GM19240 (cell line): ENCODE results near the gene C12orf42.

Source experiments
- DNase-seq: peaks from one replicate; pipeline ENCODE4 v3.0.0; 2011; ENCODE audit warnings: low spot score; ENCODE audit not compliant: insufficient read length

The C12orf42 gene

GRCh38 chr12:103336940-103337339, 158.8 kb downstream of the C12orf42 start:
- no peak for DNase-seq

- no peak for DNase-seq
Measured at GRCh38 chr12:103334466-103334865, 161.3 kb downstream of the C12orf42 start.

- no peak for DNase-seq
Measured at GRCh38 chr12:103333676-103334075, 162.1 kb downstream of the C12orf42 start.

DNA sequence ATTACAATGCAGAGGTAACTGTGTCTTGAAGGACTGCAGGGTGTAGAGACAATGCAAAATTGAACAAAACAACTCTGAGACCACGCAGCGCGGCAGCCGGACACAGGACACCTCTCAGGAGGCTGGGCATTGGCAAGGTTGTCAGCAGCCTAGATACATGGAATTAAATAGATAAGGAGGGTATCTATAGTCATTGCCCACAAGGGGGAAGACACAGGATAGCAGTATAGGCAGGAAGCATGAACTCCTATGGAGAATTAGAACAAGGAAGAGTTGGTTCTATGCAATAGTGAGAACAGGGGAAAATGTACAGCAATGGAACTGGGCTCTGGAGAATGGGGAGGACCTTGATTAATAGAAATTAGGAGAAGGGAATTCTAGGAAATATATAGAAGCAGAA, 164.1 kb downstream of the C12orf42 start:
- DNase-seq, result no peak

- DNase-seq, result no peak
Measured at GRCh38 chr12:103330672-103331071, 165.1 kb downstream of the C12orf42 start.

DNA sequence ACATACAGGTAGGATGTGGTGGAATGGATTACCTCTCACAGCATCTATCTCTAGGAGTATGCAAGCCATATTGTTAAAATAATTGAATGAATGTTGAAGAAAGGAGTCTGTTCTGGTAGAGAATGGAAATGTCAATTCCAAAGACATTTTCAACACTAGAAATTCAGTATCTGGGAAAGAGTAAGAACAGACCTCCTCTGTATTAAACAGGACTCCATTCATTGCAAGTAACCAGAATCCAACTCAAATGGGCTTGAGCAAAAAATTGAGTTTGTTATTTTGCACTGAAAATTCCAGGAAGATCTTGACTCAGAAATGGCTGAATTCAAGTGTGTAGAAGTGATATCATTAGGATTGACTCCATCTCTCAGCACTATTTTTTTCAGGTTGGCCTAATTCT, 168.1 kb downstream of the C12orf42 start:
- DNase-seq, result no peak

DNA sequence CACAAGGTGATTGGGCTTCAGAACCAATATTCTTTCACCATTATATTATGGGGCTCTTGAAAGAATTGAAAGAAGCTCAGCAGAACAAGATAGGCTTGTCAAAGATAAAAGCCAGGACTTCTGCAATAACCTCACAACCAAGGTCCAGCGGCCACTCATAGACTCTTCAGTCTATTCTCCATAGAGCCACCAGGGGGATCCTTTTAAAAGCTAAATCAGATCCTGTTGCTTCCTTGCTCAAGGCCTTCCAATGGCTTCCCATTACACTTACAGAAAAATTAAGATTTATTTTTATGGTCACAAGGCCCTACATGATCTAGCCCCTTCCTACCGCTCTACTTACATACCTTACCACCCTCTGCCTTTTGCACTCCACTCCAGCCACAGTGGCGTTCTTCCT, 169.6 kb downstream of the C12orf42 start:
- no peak for DNase-seq

DNA sequence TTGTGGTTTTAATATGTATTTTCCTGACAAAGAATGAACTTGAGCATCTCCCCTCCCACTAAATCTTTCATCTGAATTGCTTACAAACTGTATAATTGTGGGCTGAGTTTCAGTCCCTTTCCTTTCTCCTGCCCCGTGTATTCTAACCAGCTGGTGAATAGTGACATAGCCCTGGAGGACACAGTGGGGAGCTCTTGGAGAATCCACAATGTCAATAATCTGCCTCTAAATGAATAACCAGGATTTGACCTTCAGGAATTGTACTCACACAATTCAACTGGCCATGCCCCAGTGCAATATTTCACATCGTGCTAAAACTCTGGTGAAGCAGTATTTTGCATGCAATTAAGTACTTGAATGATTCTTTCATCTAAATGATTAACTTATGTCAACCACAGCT, 177.2 kb downstream of the C12orf42 start:
- no peak for DNase-seq

- DNase-seq, result no peak
Measured at GRCh38 chr12:103317220-103317619, 178.5 kb downstream of the C12orf42 start.

GRCh38 chr12:103314786-103315185, 181.0 kb downstream of the C12orf42 start:
- no peak for DNase-seq

GRCh38 chr12:103313894-103314293, 181.9 kb downstream of the C12orf42 start:
- DNase-seq, result no peak

- DNase-seq, result no peak
Measured at GRCh38 chr12:103312742-103313354, 182.9 kb downstream of the C12orf42 start.

GRCh38 chr12:103310546-103311270, 185.1 kb downstream of the C12orf42 start:
- no peak for DNase-seq

- DNase-seq, result no peak
Measured at GRCh38 chr12:103308396-103308795, 187.4 kb downstream of the C12orf42 start.

GRCh38 chr12:103303484-103303883, 192.3 kb downstream of the C12orf42 start:
- no peak for DNase-seq

- DNase-seq, result no peak
Measured at GRCh38 chr12:103301642-103302591, 193.9 kb downstream of the C12orf42 start.

DNA sequence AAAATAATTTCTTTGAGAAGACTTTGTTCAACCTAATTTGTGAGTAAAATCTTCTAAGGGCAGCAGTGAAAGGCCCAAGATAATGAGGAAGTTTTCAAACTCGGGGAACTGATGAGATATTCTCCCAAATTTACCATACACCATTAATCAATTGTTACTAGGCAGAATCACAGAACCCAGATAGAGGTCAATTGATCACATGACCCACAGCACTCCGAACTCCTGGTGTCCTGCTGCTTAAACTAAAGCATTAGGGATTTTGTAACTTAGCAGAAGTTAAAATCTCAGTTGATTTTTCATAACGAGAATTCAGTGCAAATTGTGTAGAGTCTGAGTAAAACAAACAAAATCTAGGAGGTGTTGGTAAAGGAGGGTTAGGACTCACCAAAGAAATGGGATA, 207.8 kb downstream of the C12orf42 start:
- DNase-seq, result no peak

- no peak for DNase-seq
Measured at GRCh38 chr12:103282124-103282523, 213.6 kb downstream of the C12orf42 start.

DNA sequence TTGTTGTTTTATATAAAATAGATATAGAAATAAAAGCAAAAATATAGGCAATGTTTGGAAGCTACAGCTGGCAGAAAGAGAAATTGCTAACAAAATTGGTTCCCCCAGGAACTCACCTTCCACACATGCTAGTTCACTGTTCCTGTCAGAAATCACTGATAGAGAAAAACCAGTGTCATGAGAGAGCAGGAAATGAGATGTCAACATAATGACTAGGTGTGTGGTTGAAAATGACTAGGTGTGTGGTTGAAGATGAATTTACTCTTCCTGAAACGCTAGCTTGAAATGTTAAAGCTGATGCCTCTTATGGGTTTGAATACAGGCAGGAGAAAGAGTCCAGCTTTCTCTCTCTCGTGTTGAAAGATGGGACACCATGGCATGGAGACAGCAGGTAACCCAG, 216.3 kb downstream of the C12orf42 start:
- peak; percentile 18 for DNase-seq

DNA sequence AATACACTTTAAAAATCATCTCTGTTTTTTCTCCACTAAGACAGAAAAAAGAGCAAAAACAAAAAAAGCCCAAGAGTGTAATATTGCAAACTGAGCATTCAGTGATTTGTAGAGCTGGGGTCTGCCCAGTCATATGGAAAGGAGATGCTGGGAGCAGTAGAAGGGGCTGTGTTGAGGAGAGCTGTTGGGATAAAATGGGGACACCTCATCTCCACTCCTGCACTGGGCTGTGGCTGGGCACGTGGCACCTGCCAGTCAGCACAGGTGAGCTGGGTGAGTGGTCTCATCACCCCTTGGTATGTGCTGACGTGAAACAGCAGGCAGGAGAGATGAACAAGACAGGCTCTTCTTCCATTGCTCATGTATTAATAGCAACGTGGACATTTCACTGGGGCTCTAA, 217.4 kb downstream of the C12orf42 start:
- no peak for DNase-seq

GRCh38 chr12:103273645-103274044, 222.1 kb downstream of the C12orf42 start:
- DNase-seq, result no peak

DNA sequence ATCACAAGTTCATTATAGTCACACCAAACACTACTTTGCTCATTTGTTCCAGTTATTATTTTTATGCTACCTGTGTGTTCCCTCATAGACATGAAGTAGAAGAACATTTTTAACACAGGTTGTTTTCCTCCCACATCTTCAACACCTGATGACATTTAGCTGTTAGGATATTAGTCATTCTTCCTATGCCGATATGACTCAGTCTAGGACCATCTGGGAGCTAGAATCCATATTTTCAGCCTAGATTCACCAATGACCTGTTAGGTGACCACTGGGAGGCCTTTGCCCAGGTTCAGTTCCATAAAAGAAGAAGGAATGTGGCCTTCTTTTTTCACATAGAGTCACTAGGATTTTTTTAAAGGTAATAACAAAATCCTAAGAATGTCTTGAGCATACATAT, 222.8 kb downstream of the C12orf42 start:
- DNase-seq, result no peak
